ENCODE data around the gene WRAP73. TPM values are rescaled to one million over a fixed set of nuclear protein-coding genes. Genes with fewer than 3 reads are reported as not detected.

WRAP73 gene
- total RNA-seq: 19.4 and 21.8 TPM in 2 replicates

GRCh38 chr1:3649342-3650247 is at the start of gene WRAP73:
Gene WRAP73 (minus strand): TSS chr1:3650103. CDS start chr1:3649999, 104 bp downstream.
- peak; percentile 84 for DNase-seq (ENCODE audit: low read depth)

GRCh38 chr1:3699596-3699995 is 49.7 kb upstream of the WRAP73 start:
- no peak for DNase-seq (ENCODE audit: low read depth)

GRCh38 chr1:3698660-3699408 is 48.9 kb upstream of the WRAP73 start:
- DNase-seq (ENCODE audit: low read depth): no peak

- no peak for DNase-seq (ENCODE audit: low read depth)
Observed at GRCh38 chr1:3697810-3698209, 47.9 kb upstream of the WRAP73 start.

GRCh38 chr1:3697104-3697503 is 47.2 kb upstream of the WRAP73 start:
- DNase-seq (ENCODE audit: low read depth): no peak

- DNase-seq (ENCODE audit: low read depth): no peak
Observed at GRCh38 chr1:3696689-3697088, 46.8 kb upstream of the WRAP73 start.

GRCh38 chr1:3695326-3696217 is 45.7 kb upstream of the WRAP73 start:
- DNase-seq (ENCODE audit: low read depth): no peak

- DNase-seq (ENCODE audit: low read depth): no peak
Observed at GRCh38 chr1:3693321-3693720, 43.4 kb upstream of the WRAP73 start.

GRCh38 chr1:3692598-3692997 is 42.7 kb upstream of the WRAP73 start:
- DNase-seq (ENCODE audit: low read depth): no peak

GRCh38 chr1:3691421-3692204 is 41.7 kb upstream of the WRAP73 start:
- DNase-seq (ENCODE audit: low read depth): no peak

- DNase-seq (ENCODE audit: low read depth): no peak
Observed at GRCh38 chr1:3690282-3691065, 40.6 kb upstream of the WRAP73 start.

GRCh38 chr1:3689138-3689750 is 39.3 kb upstream of the WRAP73 start:
- no peak for DNase-seq (ENCODE audit: low read depth)

GRCh38 chr1:3688356-3689137 is 38.6 kb upstream of the WRAP73 start:
- no peak for DNase-seq (ENCODE audit: low read depth)

GRCh38 chr1:3687504-3687903 is 37.6 kb upstream of the WRAP73 start:
- no peak for DNase-seq (ENCODE audit: low read depth)

GRCh38 chr1:3685906-3686305 is 36.0 kb upstream of the WRAP73 start:
- no peak for DNase-seq (ENCODE audit: low read depth)

- no peak for DNase-seq (ENCODE audit: low read depth)
Observed at GRCh38 chr1:3685222-3685621, 35.3 kb upstream of the WRAP73 start.

GRCh38 chr1:3683992-3684391 is 34.1 kb upstream of the WRAP73 start:
- no peak for DNase-seq (ENCODE audit: low read depth)

GRCh38 chr1:3683197-3683596 is 33.3 kb upstream of the WRAP73 start:
- no peak for DNase-seq (ENCODE audit: low read depth)

All from renal cortical epithelial cell (primary cell).